ENCODE results near the gene GREB1. TPM values are rescaled to one million over a fixed set of nuclear protein-coding genes. Genes with fewer than 3 reads are reported as not detected.

The GREB1 gene
- total and polyA plus RNA-seq, 2 experiments from 2014 or later: 5.7 to 6.4 TPM

DNA sequence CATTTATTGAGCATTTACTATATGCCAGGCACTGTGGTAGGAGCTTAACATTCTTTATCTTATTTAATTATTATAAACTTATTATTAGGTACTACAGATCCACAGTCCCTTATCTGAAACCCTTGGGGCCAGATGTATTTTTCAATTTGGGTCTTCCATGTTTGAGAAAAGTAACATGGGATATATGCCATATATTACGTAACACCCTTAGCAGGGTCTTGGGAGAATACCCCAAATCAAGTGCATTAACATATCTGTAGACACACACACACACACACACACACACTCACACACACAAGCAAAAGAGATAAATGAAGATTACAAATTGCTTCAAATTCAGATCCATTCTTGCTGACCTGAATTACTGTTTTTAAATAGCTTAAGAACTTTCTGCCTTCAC is 122.4 kb downstream of the GREB1 start:
- no peak for TF ChIP-seq EZH2 (IDR thresholded peaks at IDR 0.05; ENCODE audit: borderline replicate concordance)
- no peak for TF ChIP-seq EZH2phosphoT487 (IDR thresholded peaks at IDR 0.05; ENCODE audit: low read depth, severe bottlenecking, unreplicated experiment)
- TF ChIP-seq, protein P1, sequence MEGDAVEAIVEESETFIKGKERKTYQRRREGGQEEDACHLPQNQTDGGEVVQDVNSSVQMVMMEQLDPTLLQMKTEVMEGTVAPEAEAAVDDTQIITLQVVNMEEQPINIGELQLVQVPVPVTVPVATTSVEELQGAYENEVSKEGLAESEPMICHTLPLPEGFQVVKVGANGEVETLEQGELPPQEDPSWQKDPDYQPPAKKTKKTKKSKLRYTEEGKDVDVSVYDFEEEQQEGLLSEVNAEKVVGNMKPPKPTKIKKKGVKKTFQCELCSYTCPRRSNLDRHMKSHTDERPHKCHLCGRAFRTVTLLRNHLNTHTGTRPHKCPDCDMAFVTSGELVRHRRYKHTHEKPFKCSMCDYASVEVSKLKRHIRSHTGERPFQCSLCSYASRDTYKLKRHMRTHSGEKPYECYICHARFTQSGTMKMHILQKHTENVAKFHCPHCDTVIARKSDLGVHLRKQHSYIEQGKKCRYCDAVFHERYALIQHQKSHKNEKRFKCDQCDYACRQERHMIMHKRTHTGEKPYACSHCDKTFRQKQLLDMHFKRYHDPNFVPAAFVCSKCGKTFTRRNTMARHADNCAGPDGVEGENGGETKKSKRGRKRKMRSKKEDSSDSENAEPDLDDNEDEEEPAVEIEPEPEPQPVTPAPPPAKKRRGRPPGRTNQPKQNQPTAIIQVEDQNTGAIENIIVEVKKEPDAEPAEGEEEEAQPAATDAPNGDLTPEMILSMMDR (IDR thresholded peaks at IDR 0.05; ENCODE audit: poor library complexity): no peak
- Histone ChIP-seq H3K27me3 (no peaks in the 10 kb centered on the region), H3K4me1 (ENCODE audit: insufficient read depth) (peaks cover 6% of the 10 kb centered on the region), H3K4me2 (no peak overlapping the region), H2AFZ (no peak overlapping the region), H3K36me3 (replicated peaks; ENCODE audit: insufficient read depth, low read depth) (no peaks in the 10 kb centered on the region), H3K79me2 (no peaks in the 10 kb centered on the region), H3K4me3 (no peak overlapping the region), H3K9me2 (replicated peaks; ENCODE audit: insufficient read depth) (no peaks in the 10 kb centered on the region), H4K20me1 (ENCODE audit: insufficient read depth, poor library complexity, severe bottlenecking) (no peaks in the 10 kb centered on the region), H3K27ac (no peak overlapping the region), H3K9me3 (ENCODE audit: low read depth) (no peaks in the 10 kb centered on the region)
- WGBS (ENCODE audit: low lambda C conversion rate, missing lambda C conversion rate): 100% methylated on average over 1 of the region's 1 CpG
- no peak for DNase-seq (ENCODE audit: low spot score)

DNA sequence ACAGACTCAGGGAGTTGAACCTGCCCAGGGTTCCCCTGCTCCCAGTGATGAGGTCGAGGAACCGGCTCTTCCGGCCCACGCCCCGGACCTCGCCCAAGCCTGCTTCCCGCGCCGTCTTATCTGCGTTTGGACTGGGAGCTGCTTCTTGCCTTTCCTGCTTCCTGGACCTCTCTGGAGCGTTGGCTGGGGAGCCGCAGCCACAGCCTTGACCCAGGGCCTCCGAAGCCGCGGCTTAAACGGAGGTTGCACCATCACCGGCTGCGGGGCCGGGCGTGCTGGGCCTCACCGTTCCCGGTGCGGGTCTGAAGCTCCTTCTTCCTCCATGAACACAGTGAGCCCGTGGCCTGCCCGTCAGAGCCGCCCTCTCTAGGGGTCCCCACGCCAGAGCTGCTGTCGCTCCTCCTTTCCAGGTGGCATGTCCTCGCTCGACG is 122.8 kb downstream of the GREB1 start:
- Histone ChIP-seq H3K27ac (no peak overlapping the region), H3K4me1 (ENCODE audit: insufficient read depth) (peaks cover 6% of the 10 kb centered on the region), H2AFZ (no peak overlapping the region), H4K20me1 (ENCODE audit: insufficient read depth, poor library complexity, severe bottlenecking) (no peaks in the 10 kb centered on the region), H3K79me2 (no peaks in the 10 kb centered on the region), H3K36me3 (replicated peaks; ENCODE audit: insufficient read depth, low read depth) (no peaks in the 10 kb centered on the region), H3K9me3 (ENCODE audit: low read depth) (no peaks in the 10 kb centered on the region), H3K4me2 (no peak overlapping the region), H3K9me2 (replicated peaks; ENCODE audit: insufficient read depth) (no peaks in the 10 kb centered on the region), H3K27me3 (no peaks in the 10 kb centered on the region), H3K4me3 (no peak overlapping the region)
- DNase-seq (ENCODE audit: low spot score): no peak
- 88% methylated on average over 31 of the region's 31 CpGs for WGBS (ENCODE audit: low lambda C conversion rate, missing lambda C conversion rate)
- TF ChIP-seq EZH2phosphoT487 (IDR thresholded peaks at IDR 0.05; ENCODE audit: low read depth, severe bottlenecking, unreplicated experiment): no peak
- TF ChIP-seq, protein P1 (IDR thresholded peaks at IDR 0.05; ENCODE audit: poor library complexity): no peak
- TF ChIP-seq EZH2 (IDR thresholded peaks at IDR 0.05; ENCODE audit: borderline replicate concordance): no peak

DNA sequence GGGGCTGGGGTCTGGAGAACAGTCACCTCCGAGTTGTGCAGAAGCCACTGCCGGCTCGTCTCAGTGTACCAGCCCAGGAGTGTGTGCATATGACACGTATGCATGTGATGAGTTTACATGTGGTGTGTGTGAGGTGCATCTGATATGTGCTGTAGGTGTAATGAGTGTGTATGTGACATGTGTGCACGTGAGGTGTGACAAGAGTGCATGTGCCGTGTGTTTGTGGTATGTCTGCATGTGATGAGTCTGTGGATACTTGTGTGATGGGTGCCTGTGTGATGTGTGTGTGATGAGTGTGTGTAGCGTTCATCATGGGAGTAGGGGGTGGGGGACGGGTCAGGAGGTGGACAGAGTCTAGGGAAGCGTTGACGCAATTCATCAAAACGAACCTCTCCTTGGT is 123.3 kb downstream of the GREB1 start:
- H3K79me2 ChIP-seq: no peaks in the 10 kb centered on the region
- no peaks in the 10 kb centered on the region for H3K9me3 ChIP-seq (ENCODE audit: low read depth)
- no peak overlapping the region for H3K4me2 ChIP-seq
- H3K36me3 ChIP-seq (replicated peaks; ENCODE audit: insufficient read depth, low read depth): no peaks in the 10 kb centered on the region
- no peaks in the 10 kb centered on the region for H3K27me3 ChIP-seq
- no peak for TF ChIP-seq EZH2phosphoT487 (IDR thresholded peaks at IDR 0.05; ENCODE audit: low read depth, severe bottlenecking, unreplicated experiment)
- TF ChIP-seq EZH2 (IDR thresholded peaks at IDR 0.05; ENCODE audit: borderline replicate concordance): no peak
- TF ChIP-seq, protein P1 (IDR thresholded peaks at IDR 0.05; ENCODE audit: poor library complexity): no peak
- no peak overlapping the region for H2AFZ ChIP-seq
- H3K27ac ChIP-seq: no peak overlapping the region
- H3K9me2 ChIP-seq (replicated peaks; ENCODE audit: insufficient read depth): no peaks in the 10 kb centered on the region
- 97% methylated on average over 11 of the region's 11 CpGs for WGBS (ENCODE audit: low lambda C conversion rate, missing lambda C conversion rate)
- no peak for DNase-seq (ENCODE audit: low spot score)
- peaks cover 6% of the 10 kb centered on the region for H3K4me1 ChIP-seq (ENCODE audit: insufficient read depth)
- no peak overlapping the region for H3K4me3 ChIP-seq
- no peaks in the 10 kb centered on the region for H4K20me1 ChIP-seq (ENCODE audit: insufficient read depth, poor library complexity, severe bottlenecking)

DNA sequence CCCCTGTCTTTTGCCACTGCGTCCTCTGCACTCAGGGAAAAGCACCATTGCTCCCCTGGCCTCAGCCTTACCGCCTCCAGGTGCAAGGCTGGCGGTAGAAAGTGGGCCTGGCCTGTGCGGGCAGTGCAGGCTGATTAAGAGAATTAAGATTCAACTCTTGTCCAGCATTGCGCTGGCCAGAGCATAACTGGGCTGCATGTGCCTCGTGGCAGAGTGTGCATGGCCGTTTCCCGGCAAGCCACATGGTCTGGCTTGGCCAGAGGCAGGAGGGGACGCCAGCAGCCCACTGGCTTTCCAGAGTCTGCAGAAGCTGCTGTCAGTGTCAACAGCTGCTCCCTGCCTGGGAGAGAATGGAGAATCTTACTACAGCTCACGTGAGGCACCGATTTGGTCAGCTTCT is 123.8 kb downstream of the GREB1 start:
- TF ChIP-seq EZH2 (IDR thresholded peaks at IDR 0.05; ENCODE audit: borderline replicate concordance) (no peak), EZH2phosphoT487 (IDR thresholded peaks at IDR 0.05; ENCODE audit: low read depth, severe bottlenecking, unreplicated experiment) (no peak)
- TF ChIP-seq, protein P1 (IDR thresholded peaks at IDR 0.05; ENCODE audit: poor library complexity): no peak
- 88% methylated on average over 11 of the region's 11 CpGs for WGBS (ENCODE audit: low lambda C conversion rate, missing lambda C conversion rate)
- H2AFZ ChIP-seq: no peak overlapping the region
- H4K20me1 ChIP-seq (ENCODE audit: insufficient read depth, poor library complexity, severe bottlenecking): no peaks in the 10 kb centered on the region
- no peaks in the 10 kb centered on the region for H3K79me2 ChIP-seq
- no peak overlapping the region for H3K4me3 ChIP-seq
- no peak overlapping the region for H3K4me2 ChIP-seq
- no peak overlapping the region for H3K27ac ChIP-seq
- no peaks in the 10 kb centered on the region for H3K27me3 ChIP-seq
- no peaks in the 10 kb centered on the region for H3K9me2 ChIP-seq (replicated peaks; ENCODE audit: insufficient read depth)
- H3K36me3 ChIP-seq (replicated peaks; ENCODE audit: insufficient read depth, low read depth): no peaks in the 10 kb centered on the region
- DNase-seq (ENCODE audit: low spot score): no peak
- H3K9me3 ChIP-seq (ENCODE audit: low read depth): no peaks in the 10 kb centered on the region
- peaks cover 6% of the 10 kb centered on the region for H3K4me1 ChIP-seq (ENCODE audit: insufficient read depth)

All from hepatocyte (in vitro differentiated cells).